A673 (cell line): ENCODE measurements around the gene GRAMD2B. TPM values are rescaled to one million over a fixed set of nuclear protein-coding genes. Genes with fewer than 3 reads are reported as not detected.

Experiments used
- BruUV-seq: library from RNA; stranded (reverse); fragments of 400-500 nt; replicated peaks from 2 replicates; lab custom pipeline; 2021; lab: Mats Ljungman, UMichigan
- CTCF ChIA-PET: fragments of 300-600 bp; sonication (Branson Sonifier 250); formaldehyde crosslinking; loops from one replicate; lab custom pipeline; 2022; ENCODE audit warnings: antibody characterized with exemption; lab: Charles Lee
- POLR2A ChIA-PET: fragments of 300-600 bp; sonication (Branson Sonifier 250); formaldehyde crosslinking; loops from one replicate; lab custom pipeline; 2022; ENCODE audit warnings: antibody characterized with exemption; ENCODE audit not compliant: low non-redundant PET; lab: Charles Lee
- DNase-seq: peaks from one replicate; pipeline ENCODE4 v3.0.0-alpha.2; 2015; ENCODE audit warnings: low spot score
- H3K27ac ChIP-seq: fragments of 200-600 bp; sonication (generic); 2 replicates; pipeline ENCODE4 v1.5.1; 2016; ENCODE audit warnings: mixed run types, low read depth, mild to moderate bottlenecking, mixed read lengths, antibody characterized with exemption, low read length; ENCODE audit not compliant: poor library complexity, severe bottlenecking
- H3K27me3 ChIP-seq: fragments of 200-600 bp; sonication (generic); replicated peaks from 2 replicates; pipeline ENCODE4 v1.6.1; 2017; ENCODE audit warnings: mixed run types, low read depth, mild to moderate bottlenecking, mixed read lengths, antibody characterized with exemption, low read length; ENCODE audit not compliant: insufficient read depth, poor library complexity
- H3K36me3 ChIP-seq: fragments of 200-600 bp; sonication (generic); 2 replicates; pipeline ENCODE4 v1.6.1; 2016; ENCODE audit warnings: mixed run types, mild to moderate bottlenecking, mixed read lengths, antibody characterized with exemption, low read length; ENCODE audit not compliant: insufficient read depth, poor library complexity, severe bottlenecking
- H3K4me1 ChIP-seq: fragments of 200-600 bp; sonication (generic); 2 replicates; pipeline ENCODE4 v1.6.1; 2017; ENCODE audit warnings: mixed run types, mild to moderate bottlenecking, mixed read lengths, antibody characterized with exemption, low read length; ENCODE audit not compliant: insufficient read depth, poor library complexity, severe bottlenecking
- H3K4me3 ChIP-seq: fragments of 200-600 bp; sonication (generic); 2 replicates; pipeline ENCODE4 v1.5.1; 2016; ENCODE audit warnings: low read depth, mixed run types, mild to moderate bottlenecking, mixed read lengths, low read length; ENCODE audit not compliant: poor library complexity, severe bottlenecking
- H3K9me3 ChIP-seq: fragments of 200-600 bp; sonication (generic); 2 replicates; pipeline ENCODE4 v1.6.1; 2016; ENCODE audit warnings: mixed run types, low read depth, mild to moderate bottlenecking, mixed read lengths, antibody characterized with exemption, low read length; ENCODE audit not compliant: poor library complexity, severe bottlenecking
- CTCF ChIP-seq: fragments of 300-800, 200-600 bp; sonication (generic); conservative IDR thresholded peaks from 2 replicates; pipeline ENCODE4 v1.5.1; 2017; ENCODE audit warnings: low read depth, mild to moderate bottlenecking, antibody characterized with exemption, low read length, moderate library complexity, mixed read lengths
- EZH2 ChIP-seq: fragments of 200-600 bp; sonication (generic); IDR thresholded peaks from 2 replicates; pipeline ENCODE4 v1.6.1; 2017; ENCODE audit warnings: borderline replicate concordance, low read depth, mild to moderate bottlenecking, mixed read lengths, antibody characterized with exemption, low read length; ENCODE audit not compliant: poor library complexity, severe bottlenecking
- intact Hi-C: fragments of 100-400 bp; cut with micrococcal nuclease; formaldehyde crosslinking; loops from one replicate; pipeline ENCODE4 v1.10.0; 2022; ENCODE audit not compliant: unreplicated experiment
- total RNA-seq: library from RNA; stranded (reverse); gene quantifications from 2 replicates; pipeline ENCODE4 v1.2.3, GENCODE V29; 2021

The GRAMD2B gene
- total RNA-seq, 1 experiment from 2014 or later, result 2.6 TPM

GRCh38 chr5:126477294-126478117, 54.3 kb downstream of the GRAMD2B start:
- Histone ChIP-seq H3K27ac (no peak overlapping the region), H3K9me3 (no peaks in the 10 kb centered on the region), H3K36me3 (no peaks in the 10 kb centered on the region), H3K27me3 (peaks cover 11% of the 10 kb centered on the region), H3K4me3 (no peak overlapping the region), H3K4me1 (no peaks in the 10 kb centered on the region)
- intact Hi-C loops, result no loop called here
- ChIA-PET POLR2A (interaction anchor here (0.6 kb wide), 1 partner anchor 56 kb away, joined by 3 read pairs; no protein-coding TSS in a partner anchor), CTCF (no interaction called here)
- no TSS peak for BruUV-seq
- DNase-seq, result no peak
- no peak for TF ChIP-seq CTCF
- no peak for TF ChIP-seq EZH2

- H3K27me3 ChIP-seq, result peaks cover 16% of the 10 kb centered on the region
- H3K4me3 ChIP-seq, result no peak overlapping the region
- no peaks in the 10 kb centered on the region for H3K4me1 ChIP-seq
- POLR2A ChIA-PET, result no interaction called here
- no peaks in the 10 kb centered on the region for H3K36me3 ChIP-seq
- no peak overlapping the region for H3K27ac ChIP-seq
- no peaks in the 10 kb centered on the region for H3K9me3 ChIP-seq
- intact Hi-C loops, result no loop called here
- CTCF ChIA-PET, result no interaction called here
- BruUV-seq, result no TSS peak
- DNase-seq, result no peak
- TF ChIP-seq EZH2, result no peak
- TF ChIP-seq CTCF, result no peak
Measured at GRCh38 chr5:126479810-126480209, 56.6 kb downstream of the GRAMD2B start.

- intact Hi-C loops, result no loop called here
- H3K4me1 ChIP-seq, result no peaks in the 10 kb centered on the region
- H3K4me3 ChIP-seq, result no peak overlapping the region
- no peak overlapping the region for H3K27ac ChIP-seq
- peaks cover 16% of the 10 kb centered on the region for H3K27me3 ChIP-seq
- DNase-seq, result no peak
- POLR2A ChIA-PET, result no interaction called here
- no peaks in the 10 kb centered on the region for H3K9me3 ChIP-seq
- H3K36me3 ChIP-seq, result no peaks in the 10 kb centered on the region
- TF ChIP-seq CTCF (no peak), EZH2 (no peak)
- no TSS peak for BruUV-seq
- CTCF ChIA-PET, result no interaction called here
Measured at GRCh38 chr5:126480824-126481223, 57.6 kb downstream of the GRAMD2B start.
